ENCODE results near the gene RABIF.
"Not testable (repeated sequence)": the region's sequence is repeated elsewhere in the genome, so short reads cannot be mapped to it uniquely, and the experiment has no call there.

RABIF gene

DNA sequence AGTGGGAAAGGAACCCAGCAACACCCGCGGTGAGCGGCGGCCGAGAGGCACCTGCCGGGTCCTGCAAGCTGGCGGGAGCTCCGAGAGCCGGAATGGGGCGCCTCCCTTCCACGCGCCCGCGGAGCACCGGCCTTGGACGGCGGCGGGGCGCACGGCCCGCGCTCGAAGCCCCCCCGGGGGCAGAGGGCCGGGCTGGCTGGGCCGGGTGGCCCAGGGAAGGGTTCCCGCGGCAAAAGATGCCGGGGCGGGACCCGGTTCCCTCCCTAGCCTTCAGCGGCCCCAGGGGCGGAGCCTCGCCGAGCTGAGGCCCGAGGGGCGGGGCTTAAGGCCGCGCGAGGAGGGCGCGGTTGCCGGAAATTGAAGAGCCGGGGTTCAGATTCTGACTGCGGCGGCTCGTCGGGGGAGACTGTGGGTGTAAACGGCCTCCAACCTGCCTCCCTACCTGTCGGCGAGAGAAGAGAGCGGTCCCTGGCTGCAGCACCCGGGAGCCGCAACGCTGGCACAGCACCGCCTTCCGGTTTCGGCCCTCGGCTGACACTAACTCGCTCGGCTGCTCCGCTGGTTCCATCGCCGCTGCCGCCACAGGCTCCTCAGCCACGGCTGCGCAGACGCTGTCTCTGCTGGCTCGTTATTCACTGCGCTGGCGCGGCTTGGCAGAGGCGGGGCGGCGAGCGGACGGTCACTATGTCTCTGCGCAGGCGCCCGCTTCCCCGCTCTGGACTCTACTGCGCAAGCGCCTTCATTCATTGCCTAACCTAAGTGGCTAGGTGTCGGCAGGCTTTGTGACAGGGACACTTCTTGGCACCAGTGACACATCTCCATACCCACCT, at the start of gene RABIF:
TSS of gene RABIF (minus strand) at position 619 of the 830 bp plus-strand sequence. CDS start at position 568, 51 bp downstream.
- DNase-seq = peak; percentile 88 to 96

DNA sequence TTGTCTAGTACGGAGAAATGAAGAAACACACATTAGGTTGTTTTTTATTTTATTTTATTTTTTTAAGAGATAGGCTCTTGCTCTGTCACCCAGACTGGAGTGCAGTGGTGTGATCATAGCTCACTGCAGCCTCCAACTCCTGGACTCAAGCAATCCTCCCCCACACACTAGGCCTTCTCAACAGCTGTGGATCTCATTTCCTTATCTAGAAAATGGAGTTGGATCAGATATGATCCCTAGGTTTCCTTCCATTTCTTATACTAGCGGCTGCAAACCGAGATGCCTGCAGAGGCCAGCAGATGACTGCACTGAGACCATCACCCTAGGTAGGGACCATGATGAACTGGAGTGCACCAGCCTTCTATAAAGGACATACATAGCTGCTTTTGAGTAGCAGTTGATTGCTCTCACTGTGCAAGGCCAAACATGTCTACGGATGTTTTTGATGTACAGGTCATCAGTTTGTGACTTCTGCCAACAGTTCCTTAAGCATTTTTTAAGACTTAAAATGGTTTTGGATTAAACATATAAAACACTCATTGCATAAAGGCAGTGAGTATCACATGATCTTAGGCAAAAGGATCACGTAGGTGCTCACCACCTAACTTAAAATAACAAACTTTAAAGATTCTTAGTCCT, 49.5 kb upstream of the RABIF start:
- no peak for DNase-seq

DNA sequence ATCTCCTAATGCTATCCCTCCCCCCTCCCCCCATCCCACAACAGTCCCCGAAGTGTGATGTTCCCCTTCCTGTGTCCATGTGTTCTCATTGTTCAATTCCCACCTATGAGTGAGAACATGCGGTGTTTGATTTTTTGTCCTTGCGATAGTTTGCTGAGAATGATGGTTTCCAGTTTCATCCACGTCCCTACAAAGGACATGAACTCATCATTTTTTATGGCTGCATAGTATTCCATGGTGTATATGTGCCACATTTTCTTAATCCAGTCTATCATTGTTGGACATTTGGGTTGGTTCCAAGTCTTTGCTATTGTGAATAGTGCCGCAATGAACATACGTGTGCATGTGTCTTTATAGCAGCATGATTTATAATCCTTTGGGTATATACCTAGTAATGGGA, 47.5 kb upstream of the RABIF start:
- not testable (repeated sequence) for DNase-seq

DNA sequence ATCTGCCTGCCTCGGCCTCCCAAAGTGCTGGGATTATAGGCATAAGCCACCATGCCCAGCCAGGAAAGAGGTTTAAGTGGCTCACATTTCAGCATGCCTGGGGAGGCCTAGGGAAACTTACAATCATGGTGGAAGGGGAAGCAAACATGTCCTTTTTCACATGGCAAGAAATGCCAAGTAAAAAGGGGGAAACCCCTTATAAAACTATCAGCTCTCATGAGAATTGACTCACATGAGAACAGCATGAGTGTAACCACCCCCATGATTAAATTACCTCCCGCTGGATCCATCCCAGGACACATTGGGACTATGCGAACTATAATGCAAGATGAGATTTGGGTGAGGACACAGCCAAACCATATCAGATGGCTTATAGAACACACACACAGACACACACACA, 46.9 kb upstream of the RABIF start:
- no peak for DNase-seq

DNA sequence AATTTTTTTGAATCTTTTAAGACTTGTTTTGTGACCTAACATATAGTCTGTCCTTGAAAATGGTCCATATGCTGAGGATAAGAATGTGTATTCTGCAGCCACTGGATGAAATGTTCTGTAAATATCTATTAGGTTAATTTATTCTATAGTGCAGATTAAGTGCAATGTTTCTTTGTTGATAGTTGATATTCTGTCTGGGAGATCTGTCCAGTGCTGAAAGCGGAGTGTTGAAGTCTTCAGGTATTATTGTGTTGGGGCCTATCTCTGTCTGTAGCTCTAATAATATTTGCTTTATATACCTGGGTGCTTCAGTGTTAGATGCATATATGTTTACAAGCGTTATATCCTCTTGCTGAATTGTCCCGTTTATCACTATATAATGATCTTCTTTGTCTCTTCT, 45.8 kb upstream of the RABIF start:
- DNase-seq = no peak

DNA sequence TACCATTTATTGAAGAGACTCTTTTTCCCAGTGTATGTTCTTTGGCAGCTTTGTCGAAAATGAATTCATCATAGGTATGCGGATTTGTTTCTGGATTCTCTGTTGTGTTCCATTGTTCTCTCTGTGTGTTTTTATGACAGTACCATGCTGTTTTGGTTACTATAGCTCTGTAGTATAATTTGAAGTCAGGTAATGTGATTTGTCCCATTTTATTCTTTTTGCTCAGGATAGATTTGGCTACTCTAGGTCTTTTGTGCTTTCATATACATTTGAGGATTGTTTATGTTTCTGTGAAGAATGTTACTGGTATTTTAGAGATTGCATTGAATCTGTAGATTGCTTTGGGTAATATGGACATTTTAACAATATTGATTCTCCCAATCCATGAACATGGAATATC, 43.5 kb upstream of the RABIF start:
- no peak for DNase-seq

DNA sequence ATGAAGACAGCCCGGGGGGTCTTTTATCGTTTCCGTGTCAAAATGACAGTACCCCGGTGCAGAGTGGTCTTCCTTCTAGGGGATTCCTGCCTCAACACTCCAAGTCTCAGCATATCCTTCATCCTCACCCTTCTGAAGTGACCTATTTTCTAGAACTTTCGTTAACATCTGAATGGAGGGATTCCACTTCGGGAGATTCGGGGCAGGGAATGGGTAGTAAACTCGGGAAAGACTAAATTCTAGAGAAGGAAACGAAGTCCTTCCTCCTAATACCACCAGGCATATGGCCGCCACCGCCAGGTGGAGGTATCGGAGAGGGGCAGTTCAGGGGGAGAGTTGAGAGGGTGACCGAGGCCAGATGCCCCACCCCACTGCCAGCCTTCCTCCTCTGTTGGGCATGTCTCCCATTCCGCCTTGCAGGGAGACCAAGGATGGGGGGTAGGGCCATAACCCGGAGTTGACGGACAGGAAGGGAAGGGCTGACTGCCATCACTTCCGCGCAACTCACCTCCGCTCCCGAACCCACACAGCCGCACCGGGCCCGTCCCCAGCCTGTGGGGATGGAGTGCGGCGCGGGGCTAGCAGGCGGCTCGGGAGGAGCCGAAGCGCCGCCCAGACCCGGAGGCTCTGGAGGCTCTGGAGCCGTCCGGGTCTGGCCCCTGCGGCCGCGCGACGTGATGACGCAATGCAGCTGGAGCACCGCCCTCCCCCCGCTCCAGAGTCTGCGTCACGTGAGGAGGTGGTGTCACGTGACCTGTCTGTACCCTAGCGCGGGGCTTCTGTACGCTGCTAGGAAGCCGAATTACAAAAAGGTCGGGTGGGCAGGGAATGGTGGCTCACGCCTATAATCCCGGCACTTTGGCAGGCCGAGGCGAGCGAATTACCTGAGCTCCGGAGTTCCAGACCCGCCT, 37.9 kb upstream of the RABIF start, which contains the start of gene KLHL12:
TSS of gene KLHL12 (minus strand) at position 654 of the 911 bp plus-strand sequence. CDS start 2,072 bp downstream, outside the sequence.
- DNase-seq = peak; percentile 91 to 94

DNA sequence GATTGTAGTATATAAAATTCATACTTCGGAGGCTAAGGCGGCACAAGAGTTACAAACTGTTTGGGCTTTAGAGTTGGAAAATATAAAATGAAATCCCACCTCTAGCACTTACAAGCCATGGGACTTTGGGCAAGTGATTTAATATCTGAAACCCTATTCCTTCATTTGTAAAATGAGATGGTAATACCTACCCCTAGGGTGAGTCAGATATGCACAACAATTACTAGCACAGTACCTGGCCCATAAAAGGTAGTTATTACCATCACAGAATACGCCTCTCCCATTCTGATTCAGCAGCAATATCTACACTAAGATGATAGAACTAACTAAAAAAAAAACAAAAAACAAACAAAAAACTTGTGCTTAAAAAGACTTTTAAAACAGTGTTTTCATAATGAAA, 34.6 kb upstream of the RABIF start:
- no peak for DNase-seq

DNA sequence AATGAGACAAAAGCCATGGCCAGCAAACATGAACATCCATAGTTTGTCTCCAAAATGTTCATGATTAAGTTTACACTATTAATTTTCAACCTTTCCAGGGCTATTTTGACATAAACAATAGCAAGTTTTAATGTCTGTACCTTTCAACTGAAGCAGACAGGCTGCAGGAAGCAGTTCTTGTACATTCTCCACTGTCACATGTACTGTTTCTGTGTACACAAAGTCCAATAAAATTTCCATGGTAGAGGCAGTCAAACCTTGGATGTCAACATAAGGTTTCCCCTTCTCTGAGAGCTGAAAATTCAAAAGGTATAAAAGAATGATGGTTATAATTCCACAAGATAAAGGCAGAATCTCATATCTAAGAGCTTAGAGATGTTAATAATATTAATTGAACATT, 30.7 kb upstream of the RABIF start:
- DNase-seq = no peak

DNA sequence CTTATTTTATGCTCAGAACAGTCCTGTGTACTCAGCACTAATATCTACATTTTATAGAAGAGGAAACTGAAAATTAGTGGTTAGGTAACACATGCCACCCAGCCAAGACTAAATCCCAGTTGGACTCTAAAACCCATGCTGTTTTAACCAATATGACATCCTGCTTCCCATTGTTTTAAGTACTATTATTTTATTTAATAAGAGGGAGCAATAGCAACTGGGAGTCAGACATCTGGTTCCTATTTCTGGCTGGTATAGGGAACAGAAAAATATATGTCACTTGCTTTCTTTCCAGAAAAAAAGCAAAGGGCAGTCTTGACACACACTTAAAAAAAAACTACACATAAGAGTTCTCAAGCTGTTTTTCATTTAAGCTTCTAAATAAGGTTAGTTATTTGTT, 26.2 kb upstream of the RABIF start:
- no peak for DNase-seq

DNA sequence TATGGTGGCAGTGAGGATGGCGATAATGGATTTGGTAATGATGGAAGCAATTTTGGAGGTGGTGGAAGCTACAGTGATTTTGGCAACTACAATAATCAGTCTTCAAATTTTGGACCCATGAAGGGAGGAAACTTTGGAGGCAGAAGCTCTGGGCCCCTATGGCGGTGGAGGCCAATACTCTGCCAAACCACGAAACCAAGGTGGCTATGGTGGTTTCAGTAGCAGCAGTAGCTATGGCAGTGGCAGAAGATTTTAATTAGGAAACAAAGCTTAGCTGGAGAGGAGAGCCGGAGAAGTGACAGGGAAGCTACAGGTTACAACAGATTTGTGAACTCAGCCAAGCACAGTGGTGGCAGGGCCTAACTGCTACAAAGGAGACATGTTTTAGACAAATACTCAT, 23.5 kb upstream of the RABIF start:
- not testable (repeated sequence) for DNase-seq

DNA sequence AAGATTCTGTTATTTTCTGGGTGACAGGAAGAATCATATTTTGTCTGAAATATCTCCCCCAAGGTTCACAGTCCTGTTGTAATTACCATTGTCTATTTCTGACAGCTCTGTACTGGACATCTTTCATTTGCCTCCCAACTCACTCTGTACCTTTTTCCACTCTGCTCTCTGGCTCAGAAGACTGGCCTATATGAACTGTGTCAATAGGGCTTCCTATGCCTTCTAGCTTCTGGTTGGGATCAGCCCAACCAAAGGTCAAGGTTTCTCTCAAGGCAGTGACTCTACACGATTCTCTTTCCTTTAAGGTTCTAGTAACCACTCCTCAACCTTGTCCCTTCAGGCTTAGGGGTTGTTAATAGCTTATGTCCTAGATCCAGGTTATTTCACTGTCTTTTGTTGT, 20.5 kb upstream of the RABIF start:
- DNase-seq = no peak

DNA sequence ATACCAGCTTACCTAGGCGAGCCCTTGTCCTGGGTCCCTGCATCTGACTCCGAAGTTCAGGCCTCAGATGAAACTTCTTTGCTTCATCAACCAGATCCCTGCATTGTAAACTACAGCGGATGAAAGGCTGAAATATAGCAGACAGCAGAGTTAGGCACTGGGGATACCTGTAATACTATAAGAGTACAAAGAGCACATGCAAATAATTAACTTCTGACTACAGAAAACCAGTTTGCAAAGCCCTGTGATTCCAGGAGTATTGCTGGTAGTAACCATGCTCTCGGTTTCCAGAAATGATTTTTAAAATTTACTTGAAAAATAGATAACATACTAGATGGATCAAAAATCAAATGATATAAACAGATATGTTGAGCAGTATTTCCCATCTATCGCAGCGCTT, 20.0 kb upstream of the RABIF start:
- DNase-seq = no peak

DNA sequence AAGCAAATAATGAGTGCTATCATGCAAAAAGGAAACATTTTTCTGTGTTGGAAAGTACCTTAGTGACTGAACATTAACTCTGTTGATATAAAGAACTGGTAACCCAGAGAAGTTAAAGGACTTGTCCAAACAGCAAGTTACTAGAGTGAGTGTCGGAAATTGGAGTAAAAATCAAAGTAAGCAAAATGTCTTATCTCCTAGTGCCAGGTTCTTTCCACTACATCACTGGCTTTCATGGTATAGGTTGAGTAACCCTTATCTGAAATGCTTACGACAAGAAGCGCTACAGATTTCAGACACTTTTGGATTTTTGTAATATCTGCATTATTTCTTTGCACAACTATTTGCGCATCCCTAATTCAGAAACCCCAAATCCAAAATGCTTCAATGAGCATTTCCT, 16.4 kb upstream of the RABIF start:
- DNase-seq = no peak

DNA sequence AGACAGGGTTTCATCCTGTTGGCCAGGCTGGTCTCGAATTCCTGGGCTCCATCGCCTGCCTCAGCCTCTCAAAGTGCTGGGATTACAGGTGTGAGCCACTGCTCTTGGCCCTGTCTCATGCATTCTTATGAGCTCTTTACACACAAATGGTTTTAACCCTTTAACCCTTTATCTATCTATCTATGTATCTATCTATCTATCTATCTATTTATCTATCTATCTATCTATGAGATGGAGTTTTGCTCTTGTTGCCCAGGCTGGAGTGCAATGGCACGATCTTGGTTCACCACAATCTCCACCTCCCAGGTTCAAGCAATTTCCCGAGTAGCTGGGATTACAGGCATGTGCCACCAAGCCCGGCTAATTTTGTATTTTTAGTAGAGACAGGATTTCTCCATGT, 14.9 kb upstream of the RABIF start:
- not testable (repeated sequence) for DNase-seq

DNA sequence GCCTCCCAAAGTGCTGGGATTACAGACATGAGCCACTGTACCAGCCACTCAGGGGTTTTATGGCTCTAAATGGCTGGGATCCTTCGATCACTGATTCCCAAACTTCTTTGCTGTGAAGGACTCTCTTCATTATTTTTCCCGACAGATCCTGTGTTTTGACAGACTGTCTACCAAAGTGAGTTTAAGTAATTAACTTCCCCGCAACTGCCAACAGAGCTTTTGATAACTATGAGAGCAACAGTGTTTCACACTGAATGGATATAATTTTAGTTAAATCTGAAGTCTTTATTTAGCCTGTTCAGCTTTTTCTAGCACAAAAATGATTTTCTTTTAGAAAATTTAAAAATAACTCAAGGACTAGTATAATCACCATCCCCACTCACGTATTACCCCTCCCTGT, 12.6 kb upstream of the RABIF start:
- DNase-seq = no peak

DNA sequence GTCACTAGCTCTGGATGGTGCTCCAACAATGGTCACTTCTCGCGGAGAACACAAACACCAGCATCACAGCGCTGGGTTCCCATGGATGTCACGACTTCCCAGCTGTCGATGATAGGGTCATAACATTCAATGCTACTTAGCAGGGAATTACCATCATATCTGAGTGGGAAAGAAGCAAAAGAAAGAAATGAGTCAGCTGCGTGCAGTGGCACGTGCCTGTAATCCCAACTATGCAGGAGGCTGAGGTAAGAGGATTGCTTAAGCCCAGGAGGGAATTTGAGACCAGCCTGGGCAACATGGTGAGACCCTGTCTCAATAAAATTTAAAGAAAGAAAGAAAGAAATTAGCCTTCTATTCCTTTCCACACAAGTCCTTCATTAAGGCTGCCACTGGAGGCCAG, 3.6 kb upstream of the RABIF start:
- DNase-seq = no peak

DNA sequence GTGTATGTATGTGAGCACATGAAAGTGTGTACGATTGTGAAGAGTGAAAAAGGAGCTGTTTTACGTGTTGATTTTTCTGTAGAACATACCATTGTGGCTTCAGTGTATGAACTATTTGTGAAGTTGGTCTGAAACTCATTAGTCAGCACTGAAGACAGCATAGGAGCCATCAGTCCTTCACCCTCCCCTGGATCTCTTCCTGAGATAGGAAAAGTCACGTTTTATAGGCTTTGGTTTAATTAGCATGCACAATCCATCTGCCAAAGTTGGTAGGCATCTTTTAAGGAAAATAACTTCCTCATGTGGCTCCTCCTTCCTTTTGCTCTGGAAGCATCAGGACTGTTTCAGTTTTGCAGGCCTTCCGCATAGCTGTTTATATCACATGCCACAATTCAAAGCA, 1.4 kb upstream of the RABIF start:
- DNase-seq = no peak

DNA sequence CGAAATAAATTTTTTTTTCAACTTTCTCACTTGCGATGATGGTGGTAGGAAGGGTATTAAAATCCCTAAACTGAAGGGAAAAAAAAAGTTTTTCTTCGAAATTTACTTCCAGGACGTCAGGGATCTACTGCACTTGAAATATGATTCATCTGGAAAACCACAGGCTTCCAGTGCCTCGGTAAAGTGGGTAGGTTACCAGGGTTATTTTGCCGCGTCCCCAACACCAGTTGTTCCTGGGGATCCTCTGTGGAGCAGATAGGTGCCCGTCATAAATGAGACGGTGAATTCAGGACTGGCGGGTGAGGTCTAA, 773 bp downstream of the RABIF start:
- DNase-seq = no peak

DNA sequence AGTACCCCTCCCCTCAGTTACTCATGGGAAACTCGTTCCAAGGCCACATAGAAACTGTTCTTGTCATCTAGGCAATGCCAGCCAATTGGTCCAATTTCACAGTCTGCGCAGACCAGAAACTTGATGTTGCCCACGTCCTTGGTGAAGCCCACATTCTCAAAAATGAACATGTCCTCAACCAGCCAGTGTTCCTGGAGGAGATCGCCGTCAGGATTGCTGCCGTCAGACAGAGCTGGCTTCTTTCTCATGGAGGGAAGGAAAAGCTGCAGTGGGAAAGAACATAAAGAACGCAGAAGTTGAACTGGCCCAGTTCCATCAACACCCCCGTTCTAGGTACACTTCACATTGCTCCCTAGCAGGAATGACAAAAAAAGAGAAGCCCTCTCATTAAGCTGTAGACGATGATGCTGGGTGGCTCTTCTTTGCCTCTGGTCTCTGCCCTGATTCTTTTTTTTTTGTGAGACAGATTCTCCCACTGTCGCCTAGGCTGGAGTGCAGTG, 7.9 kb downstream of the RABIF start:
- no peak for DNase-seq

DNA sequence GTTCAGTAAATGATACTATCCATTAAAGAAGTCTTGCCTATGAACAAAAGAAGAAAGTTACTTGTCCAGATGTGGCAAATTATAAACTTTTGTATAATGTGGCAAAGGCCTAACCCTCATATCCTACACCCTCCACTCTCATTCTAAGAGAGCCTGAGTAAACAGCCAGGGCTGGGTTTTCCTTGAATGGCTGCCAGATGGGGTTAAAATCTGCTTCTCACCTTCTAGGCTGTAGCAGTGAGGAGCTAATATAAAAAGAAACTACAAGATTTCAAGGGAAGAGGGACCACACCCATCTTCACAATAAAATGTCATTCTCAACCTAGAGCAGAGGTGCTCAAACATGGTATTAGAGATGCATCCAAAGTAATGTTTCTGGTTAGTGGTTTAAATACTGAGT, 8.9 kb downstream of the RABIF start:
- DNase-seq = no peak

DNA sequence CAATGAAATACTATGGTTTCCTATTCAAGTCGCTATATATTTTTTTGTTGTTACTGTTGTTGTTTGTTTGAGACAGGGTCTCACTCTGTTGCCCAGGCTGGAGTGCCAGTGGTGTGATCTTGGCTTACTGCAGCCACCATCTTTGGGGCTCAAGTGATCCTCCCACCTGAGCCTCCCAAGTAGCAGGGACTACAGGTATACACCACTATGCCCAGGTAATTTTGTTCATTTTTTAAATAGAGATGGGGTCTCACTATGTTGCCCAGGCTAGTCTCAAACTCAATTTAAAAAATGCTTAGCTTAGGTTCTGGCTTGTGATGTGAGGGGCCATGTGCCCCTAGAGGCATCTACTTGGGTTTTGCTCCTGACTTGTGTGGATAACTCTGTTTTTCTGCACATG, 9.8 kb downstream of the RABIF start:
- DNase-seq = no peak

DNA sequence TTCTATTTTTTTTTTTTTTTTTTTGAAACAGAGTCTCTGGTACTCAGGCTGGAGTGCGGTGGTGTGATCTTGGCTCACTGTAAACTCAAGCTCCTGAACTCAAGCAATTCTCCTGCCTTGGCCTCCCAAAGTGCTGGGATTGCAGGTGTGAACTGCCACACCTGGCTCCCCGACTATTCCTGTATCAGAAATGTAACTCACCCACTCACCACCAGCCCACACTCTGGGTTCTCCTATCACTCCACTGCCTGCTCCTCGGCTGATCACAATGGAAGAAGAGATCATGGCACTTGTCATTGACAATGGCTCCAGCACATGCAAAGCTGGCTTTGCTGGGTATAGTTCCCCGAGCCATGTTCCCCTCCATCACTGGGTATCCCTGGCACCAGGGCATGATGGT, 15.9 kb downstream of the RABIF start:
- no peak for DNase-seq
